Parathyroid adenoma (tissue), 2 donors: ENCODE data around the gene PCNT.

Source experiments
- H2AFZ ChIP-seq: fragments of 300-600 bp; sonication (generic); one replicate; pipeline ENCODE4 v1.7.0; 2017; ENCODE audit warnings: antibody characterized with exemption, mild to moderate bottlenecking
- H3K27ac ChIP-seq: fragments of 300-600 bp; sonication (generic); one replicate; pipeline ENCODE4 v1.7.0; 2017
- H3K27me3 ChIP-seq: fragments of 300-600 bp; sonication (generic); one replicate; pipeline ENCODE4 v1.7.0; 2017; ENCODE audit warnings: low read length; ENCODE audit not compliant: control insufficient read depth, insufficient read depth
- H3K36me3 ChIP-seq: fragments of 300-600 bp; sonication (generic); one replicate; pipeline ENCODE4 v1.7.0; 2017; ENCODE audit warnings: low read length; ENCODE audit not compliant: control insufficient read depth, insufficient read depth
- H3K4me1 ChIP-seq: fragments of 300-600 bp; sonication (generic); one replicate; pipeline ENCODE4 v1.7.0; 2017; ENCODE audit warnings: control low read depth
- H3K4me2 ChIP-seq: fragments of 300-600 bp; sonication (generic); one replicate; pipeline ENCODE4 v1.7.0; 2017; ENCODE audit warnings: low read length
- H3K4me3 ChIP-seq: fragments of 300-600 bp; sonication (generic); one replicate; pipeline ENCODE4 v1.7.0; 2017; ENCODE audit warnings: low read depth, low read length
- H3K79me2 ChIP-seq: fragments of 300-600 bp; sonication (generic); one replicate; pipeline ENCODE4 v1.7.0; 2017; ENCODE audit warnings: control low read depth
- H3K9ac ChIP-seq: fragments of 300-600 bp; sonication (generic); one replicate; pipeline ENCODE4 v1.7.0; 2017; ENCODE audit warnings: mild to moderate bottlenecking
- H3K9me3 ChIP-seq: fragments of 300-600 bp; sonication (generic); one replicate; pipeline ENCODE4 v1.7.0; 2017; ENCODE audit warnings: low read length; ENCODE audit not compliant: control insufficient read depth
- CTCF ChIP-seq: fragments of 300-600 bp; sonication (generic); IDR thresholded peaks from one replicate; pipeline ENCODE4 v1.7.0; 2017; ENCODE audit warnings: antibody characterized with exemption, mild to moderate bottlenecking
- donor health status: primary hyperparathyroidism.

PCNT gene

GRCh38 chr21:46418265-46418946 is 94.5 kb downstream of the PCNT start:
- Histone ChIP-seq H3K9me3 (no peaks in the 10 kb centered on the region), H3K36me3 (no peaks in the 10 kb centered on the region), H3K4me1 (no peaks in the 10 kb centered on the region), H2AFZ (no peak overlapping the region), H3K4me3 (no peak overlapping the region), H3K27ac (no peak overlapping the region), H3K27me3 (no peaks in the 10 kb centered on the region), H3K4me2 (no peak overlapping the region), H3K79me2 (no peaks in the 10 kb centered on the region), H3K9ac (no peak overlapping the region)
- no peak for TF ChIP-seq CTCF

- no peak overlapping the region for H3K4me2 ChIP-seq
- no peaks in the 10 kb centered on the region for H3K27me3 ChIP-seq
- H3K4me1 ChIP-seq: no peaks in the 10 kb centered on the region
- no peak for TF ChIP-seq CTCF
- no peaks in the 10 kb centered on the region for H3K36me3 ChIP-seq
- H3K27ac ChIP-seq: no peak overlapping the region
- no peak overlapping the region for H2AFZ ChIP-seq
- no peaks in the 10 kb centered on the region for H3K9me3 ChIP-seq
- no peak overlapping the region for H3K9ac ChIP-seq
- H3K4me3 ChIP-seq: no peak overlapping the region
- H3K79me2 ChIP-seq: no peaks in the 10 kb centered on the region
Observed at GRCh38 chr21:46420241-46421190, 96.6 kb downstream of the PCNT start.

- H3K27ac ChIP-seq: no peak overlapping the region
- no peaks in the 10 kb centered on the region for H3K79me2 ChIP-seq
- no peaks in the 10 kb centered on the region for H3K4me1 ChIP-seq
- H3K36me3 ChIP-seq: no peaks in the 10 kb centered on the region
- TF ChIP-seq CTCF: no peak
- no peak overlapping the region for H3K4me3 ChIP-seq
- no peaks in the 10 kb centered on the region for H3K27me3 ChIP-seq
- no peaks in the 10 kb centered on the region for H3K9me3 ChIP-seq
- H3K9ac ChIP-seq: no peak overlapping the region
- H3K4me2 ChIP-seq: no peak overlapping the region
- no peak overlapping the region for H2AFZ ChIP-seq
Observed at GRCh38 chr21:46421191-46421750, 97.3 kb downstream of the PCNT start.

- no peak overlapping the region for H3K4me2 ChIP-seq
- H3K4me1 ChIP-seq: no peaks in the 10 kb centered on the region
- H3K27ac ChIP-seq: no peak overlapping the region
- H3K4me3 ChIP-seq: no peak overlapping the region
- TF ChIP-seq CTCF: no peak
- no peaks in the 10 kb centered on the region for H3K79me2 ChIP-seq
- no peaks in the 10 kb centered on the region for H3K27me3 ChIP-seq
- H3K36me3 ChIP-seq: no peaks in the 10 kb centered on the region
- no peaks in the 10 kb centered on the region for H3K9me3 ChIP-seq
- H3K9ac ChIP-seq: no peak overlapping the region
- no peak overlapping the region for H2AFZ ChIP-seq
Observed at GRCh38 chr21:46421756-46422555, 98.0 kb downstream of the PCNT start.
